Fibroblast of lung (primary cell): Measurements from ENCODE around the gene PCDHGC3. TPM values are rescaled to one million over a fixed set of nuclear protein-coding genes. Genes with fewer than 3 reads are reported as not detected.
A peak's percentile ranks its signal among the peaks of the same experiment; 100 is the strongest.

Experiments
- DNase-seq, 2 donors: peaks; one replicate each; pipeline versions ENCODE4 v3.0.0 to v3.0.0-alpha.2; 2010; ENCODE audit warnings: low read depth in 2 of 2
- H2AFZ ChIP-seq: 2 replicates; pipeline ENCODE4 v1.5.1; 2012; ENCODE audit warnings: low read length, control low read depth, inconsistent platforms
- H3K27ac ChIP-seq: 2 replicates; pipeline ENCODE4 v1.5.1; 2011; ENCODE audit warnings: low read length, control low read depth; ENCODE audit not compliant: insufficient read depth
- H3K27me3 ChIP-seq: 2 replicates; pipeline ENCODE4 v1.5.1; 2011; ENCODE audit warnings: mild to moderate bottlenecking, low read length; ENCODE audit not compliant: control insufficient read depth, insufficient read depth
- H3K36me3 ChIP-seq: 2 replicates; pipeline ENCODE4 v1.5.1; 2011; ENCODE audit warnings: low read length; ENCODE audit not compliant: control insufficient read depth, insufficient read depth
- H3K4me1 ChIP-seq: 2 replicates; pipeline ENCODE4 v1.5.1; 2011; ENCODE audit warnings: low read length; ENCODE audit not compliant: control insufficient read depth, insufficient read depth; ENCODE audit errors: extremely low read depth
- H3K4me2 ChIP-seq: 2 replicates; pipeline ENCODE4 v1.5.1; 2011; ENCODE audit warnings: low read length, control low read depth; ENCODE audit not compliant: insufficient read depth; ENCODE audit errors: extremely low read depth
- H3K4me3 ChIP-seq, 4 experiments: fragments of 200-600 bp in 1 of 4; sonication (generic) in 1 of 4; replicated peaks in 1 of 4; 2 replicates each; pipeline ENCODE4 v1.5.1; 2011 to 2016; ENCODE audit warnings: low read length in 4 of 4, low read depth in 3 of 4, mild to moderate bottlenecking in 3 of 4, control low read depth in 2 of 4, inconsistent platforms in 1 of 4, mixed read lengths in 1 of 4; ENCODE audit not compliant: insufficient read depth in 1 of 4; ENCODE audit errors: control extremely low read depth in 1 of 4
- H3K79me2 ChIP-seq: 2 replicates; pipeline ENCODE4 v1.5.1; 2012; ENCODE audit warnings: mild to moderate bottlenecking, low read length, inconsistent platforms; ENCODE audit not compliant: control insufficient read depth, insufficient read depth
- H3K9ac ChIP-seq: 2 replicates; pipeline ENCODE4 v1.5.1; 2011; ENCODE audit warnings: mild to moderate bottlenecking, low read length, control low read depth; ENCODE audit not compliant: insufficient read depth
- H3K9me3 ChIP-seq: 2 replicates; pipeline ENCODE4 v1.5.1; 2012; ENCODE audit warnings: low read depth, low read length; ENCODE audit not compliant: control insufficient read depth, insufficient read depth
- H4K20me1 ChIP-seq: 2 replicates; pipeline ENCODE4 v1.5.1; 2011; ENCODE audit warnings: low read length; ENCODE audit not compliant: control insufficient read depth, insufficient read depth; ENCODE audit errors: extremely low read depth
- CTCF ChIP-seq, 2 donors: IDR thresholded peaks in 1 of 2; conservative IDR thresholded peaks in 1 of 2; 1 replicate in 1 of 2; 2 replicates in 1 of 2; pipeline ENCODE4 v1.5.1; 2011 to 2012; ENCODE audit warnings: low read length in 2 of 2, control low read depth in 1 of 2, inconsistent platforms in 1 of 2, low read depth in 1 of 2, mild to moderate bottlenecking in 1 of 2
- EZH2 ChIP-seq: IDR thresholded peaks from 2 replicates; pipeline ENCODE4 v1.5.1; 2012; ENCODE audit warnings: low read length, control low read depth, mild to moderate bottlenecking; ENCODE audit errors: missing control alignments
- polyA plus RNA-seq, 2 donors: library from polyadenylated mRNA; depleted of rRNA in 1 of 2; stranded (reverse) in 1 of 2; unstranded in 1 of 2; fragments of >200 nt; gene quantifications; 2 replicates each; pipeline ENCODE4 v1.2.1, GENCODE V29; 2011 to 2012; ENCODE audit warnings: missing spikeins in 1 of 2
- total RNA-seq: library from RNA; depleted of rRNA; stranded (reverse); fragments of >200 nt; gene quantifications from 2 replicates; pipeline ENCODE4 v1.2.1, GENCODE V29; 2014

Gene PCDHGC3
- total and polyA plus RNA-seq, 2 donors (not counting 1 experiment from before 2014, with no cell fraction given) = 59.0 to 109 TPM

GRCh38 chr5:141524604-141525597 is 49.1 kb downstream of the PCDHGC3 start:
- H3K79me2 ChIP-seq = no peaks in the 10 kb centered on the region
- no peaks in the 10 kb centered on the region for H3K9me3 ChIP-seq
- H2AFZ ChIP-seq = no peak overlapping the region
- no peak overlapping the region for H3K9ac ChIP-seq
- H4K20me1 ChIP-seq = no peaks in the 10 kb centered on the region
- TF ChIP-seq EZH2 (no peak), CTCF (conservative IDR thresholded peaks at IDR 0.05 in 1 of 2, IDR thresholded peaks at IDR 0.05 in 1 of 2; ENCODE audit: low read depth in 1 of 2, low read length in 2 of 2) (peak; percentile 96 to 99)
- peak overlapping the region; percentile 77 for H3K4me2 ChIP-seq
- H3K36me3 ChIP-seq = peaks cover 4% of the 10 kb centered on the region
- H3K27ac ChIP-seq = peak overlapping the region; percentile 89
- H3K4me1 ChIP-seq = peaks cover 65% of the 10 kb centered on the region
- H3K4me3 ChIP-seq = peak overlapping the region in 2 of 4 experiments; percentile 5 to 36
- no peaks in the 10 kb centered on the region for H3K27me3 ChIP-seq
- peak; percentile 93 to 99 for DNase-seq

DNA sequence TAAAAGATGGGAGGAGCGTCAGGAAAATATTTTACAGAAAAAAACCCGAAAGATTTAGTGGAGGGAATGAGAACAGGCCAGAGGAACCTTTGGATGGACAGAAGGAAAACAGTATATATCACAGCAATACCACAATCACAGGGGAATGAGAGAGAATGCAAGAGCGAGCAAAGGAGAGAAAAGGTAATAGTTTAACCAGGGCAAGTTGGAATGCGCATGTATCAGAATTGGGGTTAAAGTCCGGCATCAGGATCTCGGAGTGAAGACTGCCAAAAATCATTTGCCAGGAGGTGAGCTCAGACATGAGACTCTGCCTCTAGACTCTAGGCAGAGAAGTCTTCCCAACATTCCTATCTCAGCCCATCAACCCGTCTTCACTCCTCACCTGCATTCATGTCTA is 49.9 kb downstream of the PCDHGC3 start:
- H3K4me3 ChIP-seq = no peak overlapping the region
- no peak overlapping the region for H2AFZ ChIP-seq
- no peaks in the 10 kb centered on the region for H3K79me2 ChIP-seq
- peak overlapping the region; percentile 77 for H3K4me2 ChIP-seq
- H4K20me1 ChIP-seq = no peaks in the 10 kb centered on the region
- H3K27me3 ChIP-seq = no peaks in the 10 kb centered on the region
- DNase-seq = no peak
- TF ChIP-seq EZH2 (no peak), CTCF (conservative IDR thresholded peaks at IDR 0.05 in 1 of 2, IDR thresholded peaks at IDR 0.05 in 1 of 2; ENCODE audit: low read depth in 1 of 2, low read length in 2 of 2) (no peak)
- peaks cover 64% of the 10 kb centered on the region for H3K4me1 ChIP-seq
- no peak overlapping the region for H3K9ac ChIP-seq
- H3K36me3 ChIP-seq = peaks cover 4% of the 10 kb centered on the region
- peak overlapping the region; percentile 89 for H3K27ac ChIP-seq
- no peaks in the 10 kb centered on the region for H3K9me3 ChIP-seq

- TF ChIP-seq CTCF (conservative IDR thresholded peaks at IDR 0.05 in 1 of 2, IDR thresholded peaks at IDR 0.05 in 1 of 2; ENCODE audit: low read depth in 1 of 2, low read length in 2 of 2) (no peak), EZH2 (no peak)
- no peaks in the 10 kb centered on the region for H3K27me3 ChIP-seq
- H3K4me3 ChIP-seq = no peak overlapping the region
- no peak overlapping the region for H2AFZ ChIP-seq
- no peak overlapping the region for H3K27ac ChIP-seq
- peak in 1 of 2 donors; percentile 27 for DNase-seq
- H4K20me1 ChIP-seq = no peaks in the 10 kb centered on the region
- peaks cover 4% of the 10 kb centered on the region for H3K36me3 ChIP-seq
- no peak overlapping the region for H3K9ac ChIP-seq
- peaks cover 52% of the 10 kb centered on the region for H3K4me1 ChIP-seq
- no peaks in the 10 kb centered on the region for H3K9me3 ChIP-seq
- H3K79me2 ChIP-seq = no peaks in the 10 kb centered on the region
- H3K4me2 ChIP-seq = no peak overlapping the region
Measured at GRCh38 chr5:141527426-141527825, 51.7 kb downstream of the PCDHGC3 start.
